HepG2 (cell line): ENCODE measurements around the gene PDE3B. TPM values are rescaled to one million over a fixed set of nuclear protein-coding genes. Genes with fewer than 3 reads are reported as not detected.
A peak's percentile ranks its signal among the peaks of the same experiment; 100 is the strongest.

Experiments
- ATAC-seq: fragments of 200-7000 bp; cut with Tn5 transposase; 3 replicates; pipeline ENCODE4 v1.9.1; 2020; ENCODE audit warnings: mild to moderate bottlenecking, moderate library complexity
- BruUV-seq: library from RNA; stranded (reverse); fragments of 400-500 nt; replicated peaks from 2 replicates; lab custom pipeline; 2021; lab: Mats Ljungman, UMichigan
- CTCF ChIA-PET: fragments of 300-600 bp; formaldehyde crosslinking; extraction: SDS; loops from one replicate; lab custom pipeline; 2021; ENCODE audit warnings: low total read pairs, inconsistent platforms, low intra/inter-chr PET ratio; lab: Yijun Ruan, JAX
- POLR2A ChIA-PET: fragments of 350-600 bp; sonication (Branson Sonifier 250); formaldehyde crosslinking; loops from one replicate; lab custom pipeline; 2020; ENCODE audit warnings: antibody characterized with exemption, inconsistent platforms; lab: Yijun Ruan, JAX
- DNase-seq: peaks from one replicate; pipeline ENCODE4 v3.0.0-alpha.2; 2015; ENCODE audit warnings: low spot score
- FAIRE-seq: peaks from 3 replicates; lab custom pipeline; 2011; peaks lifted over from hg19 to GRCh38; lab: Jason Lieb, UNC
- H2AFZ ChIP-seq: one replicate; pipeline ENCODE4 v1.6.1; 2011; ENCODE audit warnings: low read length, inconsistent platforms
- H3K27ac ChIP-seq: fragments of 300-600 bp; 3 replicates; pipeline ENCODE4 v1.8.0; 2011; ENCODE audit warnings: mixed run types, mild to moderate bottlenecking, mixed read lengths, low read length, inconsistent platforms; ENCODE audit not compliant: insufficient read depth; ENCODE audit errors: extremely low read length
- H3K27me3 ChIP-seq, 2 experiments: fragments of 200-600 bp in 1 of 2; 2 replicates in 1 of 2; 3 replicates in 1 of 2; pipeline versions ENCODE4 v1.6.0 to v1.8.0; 2011; ENCODE audit warnings: low read length in 2 of 2, mild to moderate bottlenecking in 2 of 2, moderate library complexity in 2 of 2, inconsistent platforms in 1 of 2; ENCODE audit not compliant: insufficient read depth in 2 of 2, control insufficient read depth in 1 of 2
- H3K36me3 ChIP-seq, 2 experiments: fragments of 200-600 bp in 1 of 2; replicated peaks in 1 of 2; 2 replicates in 1 of 2; 3 replicates in 1 of 2; pipeline versions ENCODE4 v1.5.1 to v1.8.0; 2011; ENCODE audit warnings: low read length in 2 of 2, inconsistent platforms in 1 of 2; ENCODE audit not compliant: insufficient read depth in 2 of 2, control insufficient read depth in 1 of 2
- H3K4me1 ChIP-seq: 2 replicates; pipeline ENCODE4 v1.5.1; 2012; ENCODE audit warnings: low read length, inconsistent platforms; ENCODE audit not compliant: insufficient read depth
- H3K4me2 ChIP-seq: 2 replicates; pipeline ENCODE4 v1.6.0; 2011; ENCODE audit warnings: low read depth, low read length, inconsistent platforms
- H3K4me3 ChIP-seq, 3 experiments: fragments of 200-600 bp in 1 of 3; sonication (generic), shearing (Covaris generic) in 1 of 3; replicated peaks in 1 of 3; 2 replicates each; pipeline ENCODE4 v1.5.1; 2011 to 2016; ENCODE audit warnings: low read length in 3 of 3, inconsistent platforms in 2 of 3, low read depth in 2 of 3, mild to moderate bottlenecking in 2 of 3, control low read depth in 1 of 3, mixed read lengths in 1 of 3; ENCODE audit not compliant: insufficient read depth in 1 of 3
- H3K79me2 ChIP-seq: one replicate; pipeline ENCODE4 v1.6.1; 2011; ENCODE audit warnings: low read length, inconsistent platforms; ENCODE audit not compliant: insufficient read depth
- H3K9ac ChIP-seq: 2 replicates; pipeline ENCODE4 v1.6.0; 2011; ENCODE audit warnings: mild to moderate bottlenecking, low read depth, low read length, inconsistent platforms; ENCODE audit not compliant: insufficient read depth
- H3K9me3 ChIP-seq: 2 replicates; pipeline ENCODE4 v1.5.1; 2012; ENCODE audit warnings: mild to moderate bottlenecking, low read length
- H4K20me1 ChIP-seq: 2 replicates; pipeline ENCODE4 v1.6.0; 2011; ENCODE audit warnings: inconsistent platforms, mild to moderate bottlenecking, low read length, moderate library complexity; ENCODE audit not compliant: insufficient read depth
- AHR ChIP-seq: IDR thresholded peaks from 2 replicates; pipeline ENCODE4 v1.6.1; 2018; ENCODE audit warnings: missing genetic modification reagents, missing compliant biosample characterization
- FOXA3 ChIP-seq: IDR thresholded peaks from 2 replicates; pipeline ENCODE4 v1.6.1; 2016; ENCODE audit warnings: missing genetic modification reagents, missing compliant biosample characterization
- MAF1 ChIP-seq: sonication (generic); formaldehyde crosslinking; IDR thresholded peaks from 2 replicates; pipeline ENCODE4 v1.5.0; 2020; ENCODE audit warnings: missing genetic modification reagents, borderline replicate concordance
- MED1 ChIP-seq: sonication (generic); formaldehyde crosslinking; IDR thresholded peaks from 2 replicates; pipeline ENCODE4 v1.4.0; 2020; ENCODE audit warnings: missing genetic modification reagents
- MIXL1 ChIP-seq: IDR thresholded peaks from 2 replicates; pipeline ENCODE4 v1.6.1; 2016
- WGBS: methylation state at CpG from one replicate; pipeline ENCODE4 v1.1.6; 2017; ENCODE audit warnings: low lambda C conversion rate; 5-methylcytosine and 5-hydroxymethylcytosine counted together
- in situ Hi-C: cut with HindIII; loops from 2 replicates; pipeline ENCODE4 v1.10.0; 2017; ENCODE audit warnings: low pct_unique_long_range_greater_than_20kb; ENCODE audit not compliant: extremely low pct_ligation_motif_present
- intact Hi-C: fragments of 100-400 bp; cut with micrococcal nuclease; formaldehyde crosslinking; loops from one replicate; pipeline ENCODE4 v1.10.0; 2022; ENCODE audit not compliant: unreplicated experiment
- polyA plus RNA-seq, 8 experiments: library from polyadenylated mRNA; depleted of rRNA in 3 of 8; stranded (reverse) in 7 of 8; unstranded in 1 of 8; fragments of >200 nt; fragmentation: Illumina TruSeq in 4 of 8; extraction: Trizol in 4 of 8; gene quantifications; 2 replicates each; pipeline versions ENCODE4 v1.2.1 to v1.2.3, GENCODE V29; 2011 to 2016; ENCODE audit warnings: low read depth in 4 of 8, missing spikeins in 1 of 8, mixed read lengths in 1 of 8; ENCODE audit not compliant: insufficient read depth in 1 of 8
- total RNA-seq, 5 experiments: library from RNA; depleted of rRNA; stranded (reverse); fragments of >200 nt; fragmentation: Illumina TruSeq; extraction: Trizol; gene quantifications; 2 replicates each; pipeline ENCODE4 v1.2.3, GENCODE V29; 2016; ENCODE audit warnings: low read depth in 1 of 5
- TF ChIP-seq, protein P1 (sequence below): IDR thresholded peaks from 2 replicates; pipeline ENCODE4 v1.6.1; 2016
- TF ChIP-seq, protein P2 (sequence below): sonication (generic); formaldehyde crosslinking; IDR thresholded peaks from 2 replicates; pipeline ENCODE4 v1.4.0; 2020; ENCODE audit warnings: missing genetic modification reagents
- TF ChIP-seq, protein P3 (sequence below): sonication (generic); formaldehyde crosslinking; IDR thresholded peaks from 2 replicates; pipeline ENCODE4 v1.4.0; 2020; ENCODE audit warnings: mild to moderate bottlenecking, missing genetic modification reagents
- TF ChIP-seq, protein P4 (sequence below): sonication (generic); formaldehyde crosslinking; IDR thresholded peaks from 2 replicates; pipeline ENCODE4 v1.5.0; 2020; ENCODE audit warnings: mild to moderate bottlenecking, missing genetic modification reagents
- TF ChIP-seq, protein P5 (sequence below), 2 experiments: sonication (generic) in 1 of 2; formaldehyde crosslinking in 1 of 2; IDR thresholded peaks; 2 replicates each; pipeline versions ENCODE4 v1.4.0 to v1.6.1; 2018 to 2020; ENCODE audit warnings: missing genetic modification reagents in 2 of 2, borderline replicate concordance in 1 of 2, low read depth in 1 of 2, mild to moderate bottlenecking in 1 of 2, missing biosample characterization in 1 of 2

PDE3B gene
- total and polyA plus RNA-seq, 2 of the 13 experiments (the other 11 are each of a cell fraction or from before 2014, with no cell fraction given), result 14.1 to 26.5 TPM

DNA sequence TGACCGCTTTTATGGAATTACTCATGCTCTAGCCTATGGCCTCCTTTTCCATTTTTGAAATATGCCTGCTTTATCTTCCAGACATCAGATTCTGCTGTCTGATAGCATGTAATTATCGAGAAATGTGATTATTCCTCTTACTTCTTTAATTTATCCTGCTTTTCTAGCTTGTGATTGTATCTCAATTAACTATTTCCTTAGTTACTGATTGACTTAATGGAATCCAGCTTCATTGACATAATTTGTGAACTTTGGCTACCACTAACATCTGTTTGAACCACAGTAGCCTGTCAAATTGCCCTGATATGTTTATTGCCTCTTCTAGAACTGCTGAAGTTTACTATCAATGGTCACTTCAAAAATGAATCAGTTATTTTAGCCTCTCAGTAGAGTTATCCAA is 25.5 kb upstream of the PDE3B start:
- FAIRE-seq (no peak), DNase-seq (peak; percentile 41), ATAC-seq (peak; percentile 21; the same call in 2 of the 3 replicates)
- WGBS, result 82% methylated on average over 2 of the region's 2 CpGs
- Histone ChIP-seq H3K27ac (peak overlapping the region; percentile 61), H3K9ac (no peak overlapping the region), H3K36me3 (peaks cover 0 to 4% of the 10 kb centered on the region in 2 experiments; a peak in 1 of 5 replicates), H4K20me1 (no peaks in the 10 kb centered on the region), H3K4me2 (no peak overlapping the region; the same call in 1 of the 2 replicates), H3K4me1 (peaks cover 47% of the 10 kb centered on the region), H2AFZ (no peak overlapping the region), H3K9me3 (no peaks in the 10 kb centered on the region), H3K79me2 (no peaks in the 10 kb centered on the region), H3K27me3 (no peaks in the 10 kb centered on the region), H3K4me3 (no peak overlapping the region)
- no TSS peak for BruUV-seq
- POLR2A ChIA-PET, result interaction anchor here (0.7 to 1.5 kb wide), 5 partner anchors 26 to 118 kb away, joined by 3 to 5 read pairs (median 3); partner anchors contain the start of gene PDE3B
- in situ Hi-C loops, result no loop called here
- intact Hi-C loops, result loop anchor here (5.0 kb wide), 2 partner anchors 36 to 76 kb away; no protein-coding TSS in a partner anchor
- CTCF ChIA-PET, result no interaction called here
- TF ChIP-seq, protein P1, sequence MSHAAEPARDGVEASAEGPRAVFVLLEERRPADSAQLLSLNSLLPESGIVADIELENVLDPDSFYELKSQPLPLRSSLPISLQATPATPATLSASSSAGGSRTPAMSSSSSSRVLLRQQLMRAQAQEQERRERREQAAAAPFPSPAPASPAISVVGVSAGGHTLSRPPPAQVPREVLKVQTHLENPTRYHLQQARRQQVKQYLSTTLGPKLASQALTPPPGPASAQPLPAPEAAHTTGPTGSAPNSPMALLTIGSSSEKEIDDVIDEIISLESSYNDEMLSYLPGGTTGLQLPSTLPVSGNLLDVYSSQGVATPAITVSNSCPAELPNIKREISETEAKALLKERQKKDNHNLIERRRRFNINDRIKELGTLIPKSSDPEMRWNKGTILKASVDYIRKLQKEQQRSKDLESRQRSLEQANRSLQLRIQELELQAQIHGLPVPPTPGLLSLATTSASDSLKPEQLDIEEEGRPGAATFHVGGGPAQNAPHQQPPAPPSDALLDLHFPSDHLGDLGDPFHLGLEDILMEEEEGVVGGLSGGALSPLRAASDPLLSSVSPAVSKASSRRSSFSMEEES (CRISPR knock-in tag), result no peak
- TF ChIP-seq, protein P2, sequence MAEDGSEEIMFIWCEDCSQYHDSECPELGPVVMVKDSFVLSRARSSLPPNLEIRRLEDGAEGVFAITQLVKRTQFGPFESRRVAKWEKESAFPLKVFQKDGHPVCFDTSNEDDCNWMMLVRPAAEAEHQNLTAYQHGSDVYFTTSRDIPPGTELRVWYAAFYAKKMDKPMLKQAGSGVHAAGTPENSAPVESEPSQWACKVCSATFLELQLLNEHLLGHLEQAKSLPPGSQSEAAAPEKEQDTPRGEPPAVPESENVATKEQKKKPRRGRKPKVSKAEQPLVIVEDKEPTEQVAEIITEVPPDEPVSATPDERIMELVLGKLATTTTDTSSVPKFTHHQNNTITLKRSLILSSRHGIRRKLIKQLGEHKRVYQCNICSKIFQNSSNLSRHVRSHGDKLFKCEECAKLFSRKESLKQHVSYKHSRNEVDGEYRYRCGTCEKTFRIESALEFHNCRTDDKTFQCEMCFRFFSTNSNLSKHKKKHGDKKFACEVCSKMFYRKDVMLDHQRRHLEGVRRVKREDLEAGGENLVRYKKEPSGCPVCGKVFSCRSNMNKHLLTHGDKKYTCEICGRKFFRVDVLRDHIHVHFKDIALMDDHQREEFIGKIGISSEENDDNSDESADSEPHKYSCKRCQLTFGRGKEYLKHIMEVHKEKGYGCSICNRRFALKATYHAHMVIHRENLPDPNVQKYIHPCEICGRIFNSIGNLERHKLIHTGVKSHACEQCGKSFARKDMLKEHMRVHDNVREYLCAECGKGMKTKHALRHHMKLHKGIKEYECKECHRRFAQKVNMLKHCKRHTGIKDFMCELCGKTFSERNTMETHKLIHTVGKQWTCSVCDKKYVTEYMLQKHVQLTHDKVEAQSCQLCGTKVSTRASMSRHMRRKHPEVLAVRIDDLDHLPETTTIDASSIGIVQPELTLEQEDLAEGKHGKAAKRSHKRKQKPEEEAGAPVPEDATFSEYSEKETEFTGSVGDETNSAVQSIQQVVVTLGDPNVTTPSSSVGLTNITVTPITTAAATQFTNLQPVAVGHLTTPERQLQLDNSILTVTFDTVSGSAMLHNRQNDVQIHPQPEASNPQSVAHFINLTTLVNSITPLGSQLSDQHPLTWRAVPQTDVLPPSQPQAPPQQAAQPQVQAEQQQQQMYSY (CRISPR knock-in tag), result no peak
- TF ChIP-seq, protein P3, sequence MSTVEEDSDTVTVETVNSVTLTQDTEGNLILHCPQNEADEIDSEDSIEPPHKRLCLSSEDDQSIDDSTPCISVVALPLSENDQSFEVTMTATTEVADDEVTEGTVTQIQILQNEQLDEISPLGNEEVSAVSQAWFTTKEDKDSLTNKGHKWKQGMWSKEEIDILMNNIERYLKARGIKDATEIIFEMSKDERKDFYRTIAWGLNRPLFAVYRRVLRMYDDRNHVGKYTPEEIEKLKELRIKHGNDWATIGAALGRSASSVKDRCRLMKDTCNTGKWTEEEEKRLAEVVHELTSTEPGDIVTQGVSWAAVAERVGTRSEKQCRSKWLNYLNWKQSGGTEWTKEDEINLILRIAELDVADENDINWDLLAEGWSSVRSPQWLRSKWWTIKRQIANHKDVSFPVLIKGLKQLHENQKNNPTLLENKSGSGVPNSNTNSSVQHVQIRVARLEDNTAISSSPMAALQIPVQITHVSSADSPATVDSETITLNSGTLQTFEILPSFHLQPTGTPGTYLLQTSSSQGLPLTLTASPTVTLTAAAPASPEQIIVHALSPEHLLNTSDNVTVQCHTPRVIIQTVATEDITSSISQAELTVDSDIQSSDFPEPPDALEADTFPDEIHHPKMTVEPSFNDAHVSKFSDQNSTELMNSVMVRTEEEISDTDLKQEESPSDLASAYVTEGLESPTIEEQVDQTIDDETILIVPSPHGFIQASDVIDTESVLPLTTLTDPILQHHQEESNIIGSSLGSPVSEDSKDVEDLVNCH (CRISPR knock-in tag), result no peak
- TF ChIP-seq MAF1 (CRISPR knock-in tag) (no peak), MED1 (CRISPR knock-in tag) (0 out of 2 replicates have a peak, but pooled peaks have one; percentile 17), MIXL1 (CRISPR knock-in tag) (peak; percentile 41; the same call in 1 of the 2 replicates), AHR (CRISPR knock-in tag) (no peak), FOXA3 (CRISPR knock-in tag) (peak; percentile 29; the same call in 1 of the 2 replicates)
- TF ChIP-seq, protein P4, sequence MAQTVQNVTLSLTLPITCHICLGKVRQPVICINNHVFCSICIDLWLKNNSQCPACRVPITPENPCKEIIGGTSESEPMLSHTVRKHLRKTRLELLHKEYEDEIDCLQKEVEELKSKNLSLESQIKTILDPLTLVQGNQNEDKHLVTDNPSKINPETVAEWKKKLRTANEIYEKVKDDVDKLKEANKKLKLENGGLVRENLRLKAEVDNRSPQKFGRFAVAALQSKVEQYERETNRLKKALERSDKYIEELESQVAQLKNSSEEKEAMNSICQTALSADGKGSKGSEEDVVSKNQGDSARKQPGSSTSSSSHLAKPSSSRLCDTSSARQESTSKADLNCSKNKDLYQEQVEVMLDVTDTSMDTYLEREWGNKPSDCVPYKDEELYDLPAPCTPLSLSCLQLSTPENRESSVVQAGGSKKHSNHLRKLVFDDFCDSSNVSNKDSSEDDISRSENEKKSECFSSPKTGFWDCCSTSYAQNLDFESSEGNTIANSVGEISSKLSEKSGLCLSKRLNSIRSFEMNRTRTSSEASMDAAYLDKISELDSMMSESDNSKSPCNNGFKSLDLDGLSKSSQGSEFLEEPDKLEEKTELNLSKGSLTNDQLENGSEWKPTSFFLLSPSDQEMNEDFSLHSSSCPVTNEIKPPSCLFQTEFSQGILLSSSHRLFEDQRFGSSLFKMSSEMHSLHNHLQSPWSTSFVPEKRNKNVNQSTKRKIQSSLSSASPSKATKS (CRISPR knock-in tag), result no peak
- TF ChIP-seq, protein P5, sequence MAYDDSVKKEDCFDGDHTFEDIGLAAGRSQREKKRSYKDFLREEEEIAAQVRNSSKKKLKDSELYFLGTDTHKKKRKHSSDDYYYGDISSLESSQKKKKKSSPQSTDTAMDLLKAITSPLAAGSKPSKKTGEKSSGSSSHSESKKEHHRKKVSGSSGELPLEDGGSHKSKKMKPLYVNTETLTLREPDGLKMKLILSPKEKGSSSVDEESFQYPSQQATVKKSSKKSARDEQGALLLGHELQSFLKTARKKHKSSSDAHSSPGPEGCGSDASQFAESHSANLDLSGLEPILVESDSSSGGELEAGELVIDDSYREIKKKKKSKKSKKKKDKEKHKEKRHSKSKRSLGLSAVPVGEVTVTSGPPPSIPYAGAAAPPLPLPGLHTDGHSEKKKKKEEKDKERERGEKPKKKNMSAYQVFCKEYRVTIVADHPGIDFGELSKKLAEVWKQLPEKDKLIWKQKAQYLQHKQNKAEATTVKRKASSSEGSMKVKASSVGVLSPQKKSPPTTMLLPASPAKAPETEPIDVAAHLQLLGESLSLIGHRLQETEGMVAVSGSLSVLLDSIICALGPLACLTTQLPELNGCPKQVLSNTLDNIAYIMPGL (CRISPR knock-in tag; IDR thresholded peaks at IDR 0.05; ENCODE audit: borderline replicate concordance in 1 of 2, low read depth in 1 of 2), result no peak
